Activated CD4-positive, alpha-beta T cell treated with anti-CD3 and anti-CD28 coated beads, Interleukin-2, amount 50 U/mL, for 4 hours (primary cell): ENCODE measurements around the gene NMT1.

Experiments
- DNase-seq, 2 experiments: peaks; one replicate each; pipeline ENCODE4 v3.0.0-alpha.2; 2020

Gene NMT1

GRCh38 chr17:45086391-45086790 is 25.3 kb downstream of the NMT1 start:
- DNase-seq: no peak

- DNase-seq: no peak
Measured at GRCh38 chr17:45086865-45087503, 25.9 kb downstream of the NMT1 start.

- DNase-seq: no peak
Measured at GRCh38 chr17:45087504-45087975, 26.4 kb downstream of the NMT1 start.

- no peak for DNase-seq
Measured at GRCh38 chr17:45087978-45088377, 26.9 kb downstream of the NMT1 start.

- DNase-seq: no peak
Measured at GRCh38 chr17:45088741-45089140, 27.6 kb downstream of the NMT1 start.

GRCh38 chr17:45090711-45091110 is 29.6 kb downstream of the NMT1 start:
- DNase-seq: no peak

GRCh38 chr17:45091778-45092425 is 30.8 kb downstream of the NMT1 start:
- no peak for DNase-seq

GRCh38 chr17:45092911-45093430 is 31.9 kb downstream of the NMT1 start:
- DNase-seq: no peak

- no peak for DNase-seq
Measured at GRCh38 chr17:45093444-45094110, 32.5 kb downstream of the NMT1 start.

- DNase-seq: no peak
Measured at GRCh38 chr17:45096141-45096540, 35.0 kb downstream of the NMT1 start.

- DNase-seq: no peak
Measured at GRCh38 chr17:45096926-45097325, 35.8 kb downstream of the NMT1 start.

- no peak for DNase-seq
Measured at GRCh38 chr17:45098081-45098868, 37.2 kb downstream of the NMT1 start.

GRCh38 chr17:45098869-45099616 is 37.9 kb downstream of the NMT1 start:
- DNase-seq: peak; percentile 70 to 71

GRCh38 chr17:45101546-45101882 is 40.4 kb downstream of the NMT1 start:
- DNase-seq: no peak

GRCh38 chr17:45101883-45102811 is 41.0 kb downstream of the NMT1 start:
- DNase-seq: no peak

GRCh38 chr17:45102856-45103255 is 41.7 kb downstream of the NMT1 start:
- DNase-seq: no peak

GRCh38 chr17:45103269-45103795 is 42.2 kb downstream of the NMT1 start:
- no peak for DNase-seq

GRCh38 chr17:45104029-45104428 is 42.9 kb downstream of the NMT1 start:
- DNase-seq: no peak

- no peak for DNase-seq
Measured at GRCh38 chr17:45104497-45104896, 43.4 kb downstream of the NMT1 start.

- DNase-seq: no peak
Measured at GRCh38 chr17:45104907-45105624, 43.9 kb downstream of the NMT1 start.
